ENCODE measurements around the gene PTPN4. TPM values are rescaled to one million over a fixed set of nuclear protein-coding genes. Genes with fewer than 3 reads are reported as not detected.

PTPN4 gene
- total and polyA plus RNA-seq, 9 of the 15 experiments (the other 6 are each of a cell fraction or from before 2014, with no cell fraction given) = 5.0 to 32.8 (median 27.3) TPM

DNA sequence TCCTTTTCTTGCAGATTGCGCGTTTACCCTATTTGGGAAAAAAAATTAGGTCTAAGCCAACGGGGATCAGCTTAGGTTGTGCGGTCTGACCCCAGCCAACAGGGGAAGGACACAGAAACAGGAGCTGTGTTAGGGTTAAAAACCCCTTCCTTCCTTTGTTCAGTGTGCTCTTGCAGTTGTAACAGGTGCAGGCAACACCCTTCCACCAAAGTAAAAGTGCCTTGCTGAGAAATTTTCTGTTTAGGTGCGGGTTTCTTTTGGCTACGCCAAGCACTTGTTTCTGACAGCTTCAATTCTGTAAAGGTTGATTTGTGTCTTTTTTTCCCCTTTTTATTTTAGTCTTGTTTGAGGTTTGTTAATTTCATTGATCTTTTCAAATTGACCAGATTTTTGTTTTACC is 92.5 kb downstream of the PTPN4 start (continued):
- TF ChIP-seq ZNF707 (CRISPR knock-in tag; conservative IDR thresholded peaks at IDR 0.05) (no peak), ARID3A (IDR thresholded peaks at IDR 0.05; ENCODE audit: borderline replicate concordance, low read depth, low read length) (no peak), CBX3 (IDR thresholded peaks at IDR 0.05; ENCODE audit: borderline replicate concordance in 1 of 2, low read length in 2 of 2) (peak in 1 of 2 experiments; percentile 97; a peak in 2 of 3 replicates), ZNF561 (CRISPR knock-in tag; conservative IDR thresholded peaks at IDR 0.05) (0 out of 2 replicates have a peak, but pooled peaks have one; percentile 50)
- TF ChIP-seq, protein P1, sequence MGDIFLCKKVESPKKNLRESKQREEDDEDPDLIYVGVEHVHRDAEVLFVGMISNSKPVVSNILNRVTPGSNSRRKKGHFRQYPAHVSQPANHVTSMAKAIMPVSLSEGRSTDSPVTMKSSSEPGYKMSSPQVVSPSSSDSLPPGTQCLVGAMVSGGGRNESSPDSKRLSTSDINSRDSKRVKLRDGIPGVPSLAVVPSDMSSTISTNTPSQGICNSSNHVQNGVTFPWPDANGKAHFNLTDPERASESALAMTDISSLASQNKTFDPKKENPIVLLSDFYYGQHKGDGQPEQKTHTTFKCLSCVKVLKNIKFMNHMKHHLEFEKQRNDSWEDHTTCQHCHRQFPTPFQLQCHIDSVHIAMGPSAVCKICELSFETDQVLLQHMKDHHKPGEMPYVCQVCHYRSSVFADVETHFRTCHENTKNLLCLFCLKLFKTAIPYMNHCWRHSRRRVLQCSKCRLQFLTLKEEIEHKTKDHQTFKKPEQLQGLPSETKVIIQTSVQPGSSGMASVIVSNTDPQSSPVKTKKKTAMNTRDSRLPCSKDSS (IDR thresholded peaks at IDR 0.05; ENCODE audit: low read depth, partially characterized antibody) = peak; percentile 95

DNA sequence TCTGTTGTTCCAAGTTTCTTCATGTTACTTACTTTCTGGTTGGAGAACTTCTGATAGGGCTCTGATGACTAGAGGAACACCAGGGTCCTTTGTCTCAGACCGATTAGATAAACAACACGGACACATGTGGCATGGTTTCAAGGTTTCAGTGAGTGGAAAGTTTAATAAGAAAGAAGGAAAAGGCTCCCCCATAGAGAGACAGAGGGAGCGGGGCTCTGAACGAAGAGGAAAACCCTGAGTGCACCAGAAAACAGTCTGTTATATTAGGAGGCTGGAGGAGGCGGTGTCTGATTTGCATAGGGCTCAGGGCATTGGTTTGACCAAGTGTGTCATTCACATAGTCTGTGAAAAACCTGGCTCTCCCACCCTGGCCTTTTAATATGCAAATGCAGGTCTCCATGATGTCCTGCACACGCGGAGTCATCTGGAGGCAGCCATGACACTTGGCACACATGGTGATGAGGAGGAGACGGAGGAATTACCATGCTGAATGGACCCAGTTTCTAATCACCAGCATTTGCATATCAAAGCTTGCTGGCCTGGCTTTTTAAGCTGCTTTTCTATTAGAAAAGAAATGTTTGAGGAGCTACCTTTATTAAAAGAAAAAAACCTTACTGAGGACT is 94.2 kb downstream of the PTPN4 start:
- ATAC-seq (no peak), FAIRE-seq (no peak), DNase-seq (ENCODE audit: extremely low read depth in 1 of 4, low spot score in 3 of 4) (no peak)
- 96% methylated on average over 6 of the region's 8 CpGs for WGBS (ENCODE audit: insufficient coverage, low coverage, missing lambda C conversion rate)
- no peak overlapping the region for H3K9ac ChIP-seq (ENCODE audit: insufficient read depth in 1 of 2, low read depth in 2 of 2, low read length in 2 of 2)
- TF ChIP-seq RAD51 (IDR thresholded peaks at IDR 0.05; ENCODE audit: borderline replicate concordance, low read depth) (no peak), PHF21A (IDR thresholded peaks at IDR 0.05; ENCODE audit: borderline replicate concordance, low read depth) (no peak), ZNF263 (CRISPR knock-in tag; IDR thresholded peaks at IDR 0.05; ENCODE audit: borderline replicate concordance) (no peak), SREBF2 (CRISPR knock-in tag; IDR thresholded peaks at IDR 0.05) (no peak), KLF16 (IDR thresholded peaks at IDR 0.05) (no peak)
- H3K4me2 ChIP-seq (ENCODE audit: insufficient read depth, low read length) = no peak overlapping the region
- H3K9me3 ChIP-seq (replicated peaks; ENCODE audit: control insufficient read depth, insufficient read depth, low read depth, low read length) = peaks cover 5% of the 10 kb centered on the region; the same call in 1 of the 2 replicates
- H2AFZ ChIP-seq (ENCODE audit: low read depth, low read length) = no peak overlapping the region
- H4K20me1 ChIP-seq (replicated peaks; ENCODE audit: control insufficient read depth, insufficient read depth, low read length) = no peaks in the 10 kb centered on the region
- no peak overlapping the region for H3K4me3 ChIP-seq
- H3K9me1 ChIP-seq (ENCODE audit: control insufficient read depth, insufficient read depth, low read length) = no peaks in the 10 kb centered on the region
- peaks cover 0 to 12% of the 10 kb centered on the region in 2 experiments; a peak in 4 of 5 replicates for H3K4me1 ChIP-seq (replicated peaks in 1 of 2; ENCODE audit: control insufficient read depth in 2 of 2, insufficient read depth in 2 of 2, low read length in 2 of 2)
- no peak overlapping the region for H3K27ac ChIP-seq (ENCODE audit: extremely low read depth, low read depth, low read length)
- CTCF ChIA-PET (ENCODE audit: low intra/inter-chr PET ratio) = no interaction called here
- H3K36me3 ChIP-seq (ENCODE audit: control insufficient read depth, insufficient read depth, low read length) = no peaks in the 10 kb centered on the region
- H3K79me2 ChIP-seq (ENCODE audit: control insufficient read depth, insufficient read depth, low read length) = peaks cover 20% of the 10 kb centered on the region
- intact Hi-C loops (cut with micrococcal nuclease) (no loop called here), in situ Hi-C loops (cut with MboI) (no loop called here)
- H3K27me3 ChIP-seq (ENCODE audit: control insufficient read depth in 2 of 2, insufficient read depth in 2 of 2, low read length in 2 of 2) = no peaks in the 10 kb centered on the region
- BruUV-seq (replicated peaks) = no TSS peak
- POLR2A ChIA-PET = no interaction called here

Measured in K562 (cell line).